Gastroesophageal sphincter (tissue), 3 donors: ENCODE measurements around the gene RIMS3.

Experiments
- POLR2A ChIP-seq, 2 donors: fragments of 450-650 bp; IDR thresholded peaks; one replicate each; pipeline ENCODE4 v1.6.1; 2017; ENCODE audit warnings: antibody characterized with exemption in 2 of 2, mild to moderate bottlenecking in 2 of 2, moderate library complexity in 1 of 2
- TF ChIP-seq, protein P1 (sequence below), 4 experiments: fragments of 200-600 bp in 2 of 4; fragments of 450-650 bp in 2 of 4; sonication (generic) in 1 of 4; IDR thresholded peaks; one replicate each; pipeline ENCODE4 v1.5.1; 2017 to 2019; ENCODE audit warnings: antibody characterized with exemption in 4 of 4, mild to moderate bottlenecking in 2 of 4, moderate library complexity in 2 of 4

DNA sequence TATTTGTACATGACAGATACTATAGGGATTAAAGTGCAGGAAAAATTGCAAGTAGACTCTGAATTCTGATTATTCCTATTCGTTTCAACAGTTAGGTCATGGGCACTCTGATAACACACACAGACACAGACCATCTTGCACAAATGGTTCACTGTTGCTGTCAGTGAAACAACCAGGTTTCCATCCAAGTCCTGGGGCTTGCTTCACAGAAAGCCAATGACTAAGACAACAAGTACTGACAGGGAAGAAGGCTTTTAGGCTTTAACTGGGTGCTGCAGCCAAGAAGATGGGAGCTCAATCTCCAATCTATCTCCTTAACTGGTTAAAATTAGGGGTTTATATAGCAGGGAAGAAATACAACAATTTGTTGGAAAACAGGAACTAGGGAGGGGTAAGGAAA is 57.6 kb downstream of the RIMS3 start:
- no peak for TF ChIP-seq POLR2A (IDR thresholded peaks at IDR 0.05)
- TF ChIP-seq, protein P1, sequence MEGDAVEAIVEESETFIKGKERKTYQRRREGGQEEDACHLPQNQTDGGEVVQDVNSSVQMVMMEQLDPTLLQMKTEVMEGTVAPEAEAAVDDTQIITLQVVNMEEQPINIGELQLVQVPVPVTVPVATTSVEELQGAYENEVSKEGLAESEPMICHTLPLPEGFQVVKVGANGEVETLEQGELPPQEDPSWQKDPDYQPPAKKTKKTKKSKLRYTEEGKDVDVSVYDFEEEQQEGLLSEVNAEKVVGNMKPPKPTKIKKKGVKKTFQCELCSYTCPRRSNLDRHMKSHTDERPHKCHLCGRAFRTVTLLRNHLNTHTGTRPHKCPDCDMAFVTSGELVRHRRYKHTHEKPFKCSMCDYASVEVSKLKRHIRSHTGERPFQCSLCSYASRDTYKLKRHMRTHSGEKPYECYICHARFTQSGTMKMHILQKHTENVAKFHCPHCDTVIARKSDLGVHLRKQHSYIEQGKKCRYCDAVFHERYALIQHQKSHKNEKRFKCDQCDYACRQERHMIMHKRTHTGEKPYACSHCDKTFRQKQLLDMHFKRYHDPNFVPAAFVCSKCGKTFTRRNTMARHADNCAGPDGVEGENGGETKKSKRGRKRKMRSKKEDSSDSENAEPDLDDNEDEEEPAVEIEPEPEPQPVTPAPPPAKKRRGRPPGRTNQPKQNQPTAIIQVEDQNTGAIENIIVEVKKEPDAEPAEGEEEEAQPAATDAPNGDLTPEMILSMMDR (IDR thresholded peaks at IDR 0.05), result no peak
